Brain microvascular endothelial cell (primary cell): Measurements from ENCODE around the gene HINFP.

ENCODE experiments used
- DNase-seq: peaks from one replicate; pipeline ENCODE4 v3.0.0-alpha.2; 2020
- H3K27ac ChIP-seq: fragments of 250-450 bp; sonication (Bioruptor Pico); 2 replicates; pipeline ENCODE4 v1.5.1; 2020; ENCODE audit warnings: mild to moderate bottlenecking, moderate library complexity
- H3K27me3 ChIP-seq: fragments of 250-450 bp; sonication (Bioruptor Pico); replicated peaks from 2 replicates; pipeline ENCODE4 v1.5.1; 2020; ENCODE audit warnings: mild to moderate bottlenecking
- H3K36me3 ChIP-seq: fragments of 250-450 bp; sonication (Bioruptor Pico); replicated peaks from 2 replicates; pipeline ENCODE4 v1.5.1; 2020; ENCODE audit warnings: mild to moderate bottlenecking
- H3K4me3 ChIP-seq: 2 replicates; pipeline ENCODE4 v1.5.1; 2011; ENCODE audit warnings: low read depth, mild to moderate bottlenecking, control low read depth, low read length, moderate library complexity
- CTCF ChIP-seq: IDR thresholded peaks from 2 replicates; pipeline ENCODE4 v1.5.1; 2011; ENCODE audit warnings: low read depth, mild to moderate bottlenecking, moderate library complexity, low read length, control low read depth, inconsistent platforms; ENCODE audit errors: missing control alignments
- in situ Hi-C: cut with HindIII; loops from 2 replicates; pipeline ENCODE4 v1.10.0; 2017; ENCODE audit warnings: low sequenced_read_pairs, low pct_ligation_motif_present

The HINFP gene

GRCh38 chr11:119121008-119121810 is at the start of gene HINFP:
Gene HINFP, plus strand, starts transcription at chr11:119121580. Its CDS starts 5,365 bp downstream, at chr11:119126945.
- DNase-seq: peak; percentile 100
- Histone ChIP-seq H3K36me3 (peaks cover 11% of the 10 kb centered on the region), H3K4me3 (peak within 1 kb of the TSS; percentile 83), H3K27ac (peak within 1 kb of the TSS; percentile 54), H3K27me3 (no peaks in the 10 kb centered on the region)
- in situ Hi-C loops: no loop called here
- TF ChIP-seq CTCF: no peak

- in situ Hi-C loops: no loop called here
Measured at GRCh38 chr11:119077839-119078238, 43.5 kb upstream of the HINFP start.

GRCh38 chr11:119078675-119079420 is 42.5 kb upstream of the HINFP start:
- H3K4me3 ChIP-seq: no peak overlapping the region

More at GRCh38 chr11:119077839-119078238, 43.5 kb upstream of the HINFP start:
- DNase-seq: no peak
- Histone ChIP-seq H3K4me3 (no peak overlapping the region), H3K36me3 (peaks cover 50% of the 10 kb centered on the region), H3K27ac (no peak overlapping the region), H3K27me3 (no peaks in the 10 kb centered on the region)
- TF ChIP-seq CTCF: no peak

GRCh38 chr11:119081682-119082260 is 39.6 kb upstream of the HINFP start:
- DNase-seq: no peak
- Histone ChIP-seq H3K27ac (no peak overlapping the region), H3K36me3 (peaks cover 26% of the 10 kb centered on the region), H3K4me3 (no peak overlapping the region), H3K27me3 (no peaks in the 10 kb centered on the region)
- TF ChIP-seq CTCF: no peak
- in situ Hi-C loops: no loop called here

More at GRCh38 chr11:119078675-119079420, 42.5 kb upstream of the HINFP start:
- no peaks in the 10 kb centered on the region for H3K27me3 ChIP-seq
- no peak overlapping the region for H3K27ac ChIP-seq
- no peak for TF ChIP-seq CTCF
- H3K36me3 ChIP-seq: peaks cover 40% of the 10 kb centered on the region
- DNase-seq: no peak
- in situ Hi-C loops: no loop called here

- DNase-seq: peak; percentile 90
- Histone ChIP-seq H3K36me3 (peaks cover 4% of the 10 kb centered on the region), H3K27ac (peak within 1 kb of the TSS; percentile 81), H3K27me3 (no peaks in the 10 kb centered on the region), H3K4me3 (peak within 1 kb of the TSS; percentile 86)
- no peak for TF ChIP-seq CTCF
- in situ Hi-C loops: no loop called here
Measured at GRCh38 chr11:119084663-119085436, 36.5 kb upstream of the HINFP start, which contains the start of gene HMBS. Gene HMBS, plus strand, starts transcription at chr11:119084881. Its CDS starts 153 bp downstream, at chr11:119085034.
